GM10248 (cell line): ENCODE measurements around the gene CLDN34.

Source experiments
- CTCF ChIA-PET: fragments of 300-600 bp; sonication (Branson Sonifier 250); formaldehyde crosslinking; extraction: SDS; loops from one replicate; lab custom pipeline; 2021; ENCODE audit warnings: antibody characterized with exemption; lab: Yijun Ruan, JAX
- POLR2A ChIA-PET: fragments of 350-650 bp; sonication (Branson Sonifier 250); formaldehyde crosslinking; extraction: SDS; loops from one replicate; lab custom pipeline; 2020; ENCODE audit warnings: antibody characterized with exemption; lab: Yijun Ruan, JAX
- DNase-seq: peaks from one replicate; pipeline ENCODE4 v3.0.0; 2012; ENCODE audit errors: extremely low spot score
- TF ChIP-seq, protein P1 (sequence below): IDR thresholded peaks from 2 replicates; pipeline ENCODE4 v1.5.1; 2012; ENCODE audit warnings: mild to moderate bottlenecking, low read depth; ENCODE audit errors: extremely low read depth, missing control alignments, control extremely low read depth

CLDN34 gene

DNA sequence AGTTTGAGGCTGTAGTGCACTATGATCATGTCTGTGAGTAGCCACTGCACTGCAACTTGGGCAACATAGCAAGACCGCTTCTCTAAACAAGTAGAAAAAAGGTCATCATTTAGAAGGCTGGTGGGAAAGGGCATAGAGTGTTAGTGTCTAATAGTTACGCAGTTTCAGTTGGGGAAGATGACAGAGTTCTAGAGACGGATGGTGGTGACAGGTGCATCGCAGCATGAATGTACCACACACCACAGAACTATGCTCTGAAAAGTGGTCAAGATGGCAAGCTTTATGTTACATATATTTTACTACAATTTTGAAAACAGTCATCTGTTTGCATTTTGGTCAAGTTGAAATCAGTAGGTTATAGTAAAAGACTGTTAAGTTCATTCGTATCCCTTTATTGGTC lies 23.7 kb upstream of the CLDN34 start:
- POLR2A ChIA-PET = no interaction called here
- no peak for DNase-seq
- CTCF ChIA-PET = interaction anchor here (2.1 kb wide), 1 partner anchor 177 kb away, joined by 9 read pairs; no protein-coding TSS in a partner anchor
- TF ChIP-seq, protein P1, sequence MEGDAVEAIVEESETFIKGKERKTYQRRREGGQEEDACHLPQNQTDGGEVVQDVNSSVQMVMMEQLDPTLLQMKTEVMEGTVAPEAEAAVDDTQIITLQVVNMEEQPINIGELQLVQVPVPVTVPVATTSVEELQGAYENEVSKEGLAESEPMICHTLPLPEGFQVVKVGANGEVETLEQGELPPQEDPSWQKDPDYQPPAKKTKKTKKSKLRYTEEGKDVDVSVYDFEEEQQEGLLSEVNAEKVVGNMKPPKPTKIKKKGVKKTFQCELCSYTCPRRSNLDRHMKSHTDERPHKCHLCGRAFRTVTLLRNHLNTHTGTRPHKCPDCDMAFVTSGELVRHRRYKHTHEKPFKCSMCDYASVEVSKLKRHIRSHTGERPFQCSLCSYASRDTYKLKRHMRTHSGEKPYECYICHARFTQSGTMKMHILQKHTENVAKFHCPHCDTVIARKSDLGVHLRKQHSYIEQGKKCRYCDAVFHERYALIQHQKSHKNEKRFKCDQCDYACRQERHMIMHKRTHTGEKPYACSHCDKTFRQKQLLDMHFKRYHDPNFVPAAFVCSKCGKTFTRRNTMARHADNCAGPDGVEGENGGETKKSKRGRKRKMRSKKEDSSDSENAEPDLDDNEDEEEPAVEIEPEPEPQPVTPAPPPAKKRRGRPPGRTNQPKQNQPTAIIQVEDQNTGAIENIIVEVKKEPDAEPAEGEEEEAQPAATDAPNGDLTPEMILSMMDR = no peak

DNA sequence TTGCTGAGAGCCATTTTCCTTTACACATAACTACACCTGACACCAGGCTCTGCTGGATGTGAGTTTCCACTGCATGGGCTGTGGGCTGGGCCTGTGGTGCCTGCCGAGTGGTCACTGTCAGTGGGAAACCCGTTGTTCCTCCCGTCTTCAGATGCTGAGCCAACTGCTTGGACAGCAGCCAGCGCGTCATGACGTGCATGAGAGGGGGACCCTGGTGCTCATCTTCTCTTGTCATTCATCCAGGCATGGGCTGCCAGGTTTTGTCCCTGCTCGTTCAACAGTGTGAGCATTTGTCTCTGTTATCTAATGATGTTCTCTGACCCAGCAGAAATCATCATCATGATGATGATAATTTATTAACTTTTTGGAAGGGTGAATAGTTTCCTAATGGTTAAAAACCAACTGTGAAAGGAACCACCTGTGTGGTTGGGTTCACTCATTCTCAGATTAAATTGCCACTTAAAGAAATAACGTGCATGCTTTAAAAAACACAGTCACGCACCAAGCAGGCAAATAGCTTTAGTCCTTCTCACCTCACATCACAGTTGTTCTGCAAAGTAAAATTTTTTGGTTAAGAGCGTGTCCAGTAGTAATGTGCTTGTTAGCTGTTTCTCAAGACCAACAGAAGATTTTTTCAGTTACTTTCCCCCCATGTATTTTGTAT lies 19.9 kb upstream of the CLDN34 start:
- ChIA-PET CTCF (interaction anchor here (3.0 kb wide), 1 partner anchor 173 kb away, joined by 9 read pairs; no protein-coding TSS in a partner anchor), POLR2A (no interaction called here)
- DNase-seq = no peak
- TF ChIP-seq, protein P1 = no peak

DNA sequence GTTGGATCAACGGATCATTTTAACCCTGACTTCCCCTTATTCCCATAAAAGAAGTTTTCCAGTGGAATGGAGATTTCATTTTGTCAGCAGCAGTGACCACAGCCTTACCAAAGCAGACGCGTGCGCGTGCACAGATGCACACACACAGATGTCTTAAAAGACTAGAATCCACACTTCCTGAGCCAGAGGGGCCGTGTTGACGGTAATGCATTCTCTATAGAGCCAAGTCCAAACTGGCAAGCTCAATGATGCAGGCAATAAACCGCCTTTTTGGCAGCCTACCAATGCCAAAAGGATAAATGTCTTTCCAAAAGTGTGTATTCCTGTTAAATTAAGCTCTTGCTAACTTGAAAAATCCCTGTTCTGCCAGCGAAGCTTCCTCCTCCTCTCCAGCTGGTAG lies 18.8 kb upstream of the CLDN34 start:
- CTCF ChIA-PET = interaction anchor here (0.7 to 1.8 kb wide), 2 partner anchors 170 to 171 kb away, joined by 3 to 6 read pairs; no protein-coding TSS in a partner anchor
- POLR2A ChIA-PET = no interaction called here
- TF ChIP-seq, protein P1 = no peak
- DNase-seq = no peak

DNA sequence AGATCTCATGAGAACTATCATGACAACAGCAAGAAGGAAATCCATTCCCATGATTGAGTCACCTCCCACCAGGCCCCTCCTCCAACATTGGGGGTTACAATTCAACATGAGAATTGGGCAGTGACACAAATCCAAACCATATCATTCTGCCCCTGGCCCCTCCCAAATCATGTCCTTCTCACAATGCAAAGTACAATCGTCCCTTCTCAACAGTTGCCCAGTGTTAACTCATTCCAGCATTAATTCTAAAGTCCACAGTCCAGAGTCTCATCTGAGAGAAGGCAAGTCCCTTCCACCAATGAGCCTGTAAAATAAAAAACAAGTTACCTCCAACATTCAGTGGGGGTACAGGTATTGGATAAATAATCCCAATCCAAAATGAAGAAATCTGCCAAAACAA lies 14.9 kb upstream of the CLDN34 start:
- CTCF ChIA-PET = interaction anchor here (0.8 kb wide), 1 partner anchor 167 kb away, joined by 3 read pairs; no protein-coding TSS in a partner anchor
- no peak for DNase-seq
- POLR2A ChIA-PET = no interaction called here
- TF ChIP-seq, protein P1 = no peak

DNA sequence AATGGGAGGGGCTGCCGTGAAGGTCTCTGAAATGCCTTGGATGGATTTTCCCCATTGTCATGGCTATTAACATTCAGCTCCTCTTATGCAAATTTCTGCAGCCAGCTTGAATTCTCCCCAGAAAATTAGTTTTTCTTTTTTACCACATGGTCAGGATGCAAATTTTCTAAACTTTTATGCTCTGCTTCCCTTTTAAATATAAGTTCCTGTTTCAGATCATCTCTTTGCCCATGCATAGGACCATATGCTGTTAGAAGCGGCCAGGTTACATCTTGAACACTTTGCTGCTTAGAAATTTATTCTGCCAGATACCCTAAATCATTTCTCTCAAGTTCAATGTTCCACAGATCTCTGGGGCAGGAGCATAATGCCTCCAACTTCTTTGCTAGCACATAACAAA lies 13.8 kb upstream of the CLDN34 start:
- ChIA-PET POLR2A (no interaction called here), CTCF (no interaction called here)
- no peak for DNase-seq
- TF ChIP-seq, protein P1 = no peak

DNA sequence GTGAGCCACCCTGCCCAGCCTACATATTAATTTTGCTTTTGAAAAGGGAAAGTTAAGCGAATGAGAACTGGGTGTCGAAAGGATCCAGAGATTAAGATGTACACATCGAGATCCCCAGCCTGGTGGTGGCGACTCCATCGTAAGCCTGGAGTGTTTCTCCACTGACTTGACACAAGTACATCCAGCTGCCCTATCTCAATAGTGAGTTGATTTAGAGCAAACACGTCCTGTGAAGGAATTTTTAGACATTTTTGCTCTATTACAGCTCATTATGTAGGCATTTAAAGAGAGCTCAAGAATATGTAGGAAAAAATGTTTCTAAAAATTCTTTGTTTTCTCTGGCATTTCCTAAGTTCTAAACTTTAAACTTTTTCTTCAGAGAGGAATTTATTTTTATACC lies 11.7 kb upstream of the CLDN34 start:
- DNase-seq = no peak
- ChIA-PET CTCF (interaction anchor here (1.7 kb wide), 1 partner anchor 164 kb away, joined by 5 read pairs; no protein-coding TSS in a partner anchor), POLR2A (no interaction called here)
- TF ChIP-seq, protein P1 = no peak
